A204.1 (cell line): ENCODE data around the gene KRT6B.

Experiments used
- FAIRE-seq: peaks from 2 replicates; lab custom pipeline; 2012; peaks lifted over from hg19 to GRCh38; lab: Jason Lieb, UNC

KRT6B gene

DNA sequence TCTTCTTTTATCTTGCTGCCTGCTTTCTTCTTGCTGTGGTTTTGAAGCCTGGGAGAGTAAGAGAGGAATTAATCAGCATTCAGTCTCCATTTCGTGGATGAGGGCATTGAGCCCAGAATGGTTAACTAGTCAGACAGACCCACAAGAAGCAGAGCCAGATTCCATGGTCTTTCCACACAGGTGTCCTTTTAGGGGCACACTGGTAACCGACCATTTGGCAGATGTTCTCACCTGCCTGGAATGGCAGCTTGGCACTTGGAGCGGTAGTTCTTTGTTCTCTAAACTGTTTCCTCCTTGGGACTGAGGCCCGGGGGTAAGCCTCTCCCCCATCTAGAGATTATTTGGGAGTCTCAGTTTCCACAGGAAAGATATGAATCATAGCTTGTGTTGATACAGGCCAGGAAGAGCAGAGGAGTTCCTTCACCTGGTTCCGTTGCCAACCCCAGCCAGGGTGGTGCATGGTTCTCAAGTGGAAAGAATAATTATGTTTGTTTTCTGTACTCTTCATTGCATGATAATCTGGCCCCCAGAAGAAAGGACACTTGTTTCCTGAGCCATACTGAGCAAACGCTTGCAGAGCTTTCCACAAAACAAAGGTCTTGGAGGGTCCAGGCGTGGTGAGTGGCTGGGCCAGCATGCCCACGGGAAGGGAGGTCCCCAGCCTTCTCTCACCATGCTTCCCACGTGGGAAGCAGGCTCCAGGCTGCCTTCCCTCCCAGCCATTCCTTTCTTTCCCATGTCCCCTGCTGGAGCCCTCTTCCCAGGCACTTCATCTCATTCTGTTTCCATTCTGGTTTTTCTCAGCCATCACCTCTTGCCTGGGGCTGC lies 15.7 kb downstream of the KRT6B start:
- FAIRE-seq, result no peak

DNA sequence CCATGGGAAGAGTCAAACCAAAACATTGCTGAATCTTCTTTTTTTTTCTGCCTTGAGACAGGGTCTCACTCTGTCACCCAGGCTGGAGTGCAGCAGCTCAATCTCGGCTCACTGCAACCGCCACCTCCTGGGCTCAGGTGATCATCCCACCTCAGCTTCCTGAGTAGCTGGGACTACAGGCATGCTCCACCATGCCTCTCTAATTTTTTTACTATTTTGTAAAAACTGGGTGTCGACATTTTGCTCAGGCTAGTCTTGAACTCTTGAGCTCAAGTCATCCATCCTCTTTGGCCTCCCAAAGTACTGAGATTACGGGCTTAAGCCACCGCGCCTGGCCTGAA lies 16.3 kb downstream of the KRT6B start:
- no peak for FAIRE-seq

DNA sequence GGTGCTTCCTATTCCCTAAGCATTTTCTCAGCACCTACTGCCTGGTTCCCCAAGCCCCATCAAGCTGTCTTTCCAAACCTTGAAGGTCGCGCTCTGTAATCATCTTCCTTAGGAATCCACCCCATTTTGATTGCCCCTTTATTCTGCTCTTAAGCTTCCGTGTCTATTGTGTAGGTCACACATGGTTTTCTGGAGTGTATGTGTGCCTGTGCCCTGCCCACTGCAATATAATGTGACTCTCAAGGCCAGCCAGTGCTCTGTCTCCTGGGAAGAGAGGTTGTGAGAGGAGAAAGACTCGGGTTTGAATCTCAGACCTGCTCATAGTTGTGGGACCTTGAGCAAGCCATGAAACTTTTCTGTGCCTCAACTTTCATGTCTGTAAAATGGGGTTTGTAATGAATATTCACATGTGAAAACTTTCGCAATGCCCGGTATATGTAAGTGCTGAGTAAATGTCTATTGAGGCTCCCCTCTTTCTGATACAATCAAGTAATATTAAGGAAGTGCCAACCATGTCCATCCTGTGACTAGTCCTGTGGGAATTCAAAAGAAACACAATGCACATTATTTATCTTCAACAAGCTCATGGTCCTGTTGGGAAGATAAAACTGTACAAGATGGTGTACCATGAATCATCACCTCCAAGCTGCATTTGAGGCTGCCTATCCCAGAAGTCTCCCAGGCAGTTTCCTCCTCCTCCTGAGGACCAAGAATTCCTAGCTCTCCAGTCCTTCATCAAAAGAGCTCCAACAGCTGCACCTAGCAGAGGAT lies 17.0 kb downstream of the KRT6B start:
- FAIRE-seq, result no peak

DNA sequence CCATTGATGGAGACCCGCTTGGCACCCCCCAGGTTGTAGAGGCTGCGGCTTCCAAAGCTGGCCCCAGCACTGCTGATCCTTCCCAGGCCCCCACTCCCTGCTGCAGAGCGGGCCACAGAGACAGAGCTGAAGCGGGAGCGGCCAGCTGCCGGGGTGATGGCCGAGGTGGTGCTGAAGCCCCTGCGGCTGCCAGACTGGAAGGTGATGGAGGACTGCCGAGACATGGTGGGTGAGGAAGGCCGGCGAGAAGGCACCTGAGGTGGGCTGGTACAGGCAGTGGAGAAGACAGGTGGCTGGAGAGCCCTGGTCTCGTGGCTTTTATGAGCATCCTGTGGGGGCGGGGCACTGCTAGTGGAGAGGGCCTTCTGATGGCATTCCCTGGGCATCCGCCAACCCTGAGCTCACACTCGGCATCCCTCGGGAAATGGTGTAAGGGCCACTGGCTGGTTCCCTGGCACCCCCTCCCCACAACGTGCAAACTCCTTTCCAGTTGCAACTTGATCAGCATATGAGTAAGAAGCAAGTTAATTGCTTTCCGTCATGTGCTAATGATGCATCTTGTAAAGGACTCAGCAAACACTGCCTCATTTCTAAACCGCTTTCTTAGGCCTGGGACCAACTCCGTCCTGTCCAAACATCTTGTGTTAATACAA lies 17.7 kb downstream of the KRT6B start, which contains the start of gene KRT75:
KRT75 (minus strand) TSS at position 291 of the 653 bp plus-strand sequence; CDS start at position 224, 67 bp downstream.
- no peak for FAIRE-seq

DNA sequence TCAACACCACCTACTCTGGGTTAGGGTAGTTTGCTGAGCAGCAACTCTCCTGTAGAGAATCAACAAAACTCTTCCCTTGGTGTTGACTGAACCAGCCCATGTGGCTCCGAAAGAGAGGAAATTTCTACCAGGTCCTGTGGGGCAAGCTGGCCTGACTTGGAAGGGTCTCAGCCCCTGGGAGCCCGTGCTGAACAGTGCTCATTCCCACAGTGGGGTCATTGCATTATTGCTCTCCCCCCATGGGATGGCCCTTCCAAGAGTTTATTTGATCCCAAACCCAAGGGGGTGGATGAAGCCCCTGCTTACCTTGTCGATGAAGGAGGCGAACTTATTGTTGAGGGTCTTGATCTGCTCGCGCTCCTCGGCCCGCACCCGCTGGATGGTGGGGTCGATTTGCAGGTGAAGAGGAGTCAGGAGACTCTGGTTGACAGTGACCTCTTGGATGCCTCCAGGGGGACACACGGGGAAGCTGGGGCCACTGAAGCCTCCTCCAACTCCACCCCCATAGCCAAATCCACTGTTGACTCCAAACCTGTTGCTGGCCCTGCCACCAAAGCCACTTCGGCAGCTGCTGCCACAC lies 18.4 kb downstream of the KRT6B start:
- no peak for FAIRE-seq

DNA sequence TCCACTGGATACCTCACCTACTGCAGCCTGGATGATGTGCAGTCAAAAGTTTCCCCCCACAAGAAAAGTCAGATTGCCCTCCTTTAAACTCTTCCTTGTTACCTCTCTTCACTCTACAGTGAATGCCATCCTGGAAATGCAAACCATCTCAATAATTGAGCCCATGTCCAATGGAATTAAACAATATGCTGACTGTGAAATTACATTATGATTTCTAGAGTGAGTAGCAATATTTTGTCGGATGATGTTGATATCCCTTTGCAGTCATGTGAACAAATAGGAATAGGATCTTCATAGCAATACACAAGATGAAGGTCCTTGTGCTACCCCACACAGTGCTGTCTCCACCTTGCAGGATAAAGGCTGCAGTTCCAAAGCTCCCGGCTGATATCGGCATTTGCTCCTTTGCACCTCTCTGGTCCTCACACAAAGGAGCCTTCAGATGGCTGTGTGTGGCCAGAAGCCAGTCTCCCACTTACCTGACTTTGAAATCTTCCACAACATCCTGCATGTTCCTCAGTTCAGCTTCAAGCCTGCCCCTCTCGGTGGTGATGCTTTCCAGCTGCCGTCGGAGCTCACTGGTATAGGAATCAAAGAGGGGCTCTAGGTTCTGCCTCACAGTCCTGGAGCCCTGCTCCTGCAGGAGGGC lies 19.3 kb downstream of the KRT6B start:
- no peak for FAIRE-seq

DNA sequence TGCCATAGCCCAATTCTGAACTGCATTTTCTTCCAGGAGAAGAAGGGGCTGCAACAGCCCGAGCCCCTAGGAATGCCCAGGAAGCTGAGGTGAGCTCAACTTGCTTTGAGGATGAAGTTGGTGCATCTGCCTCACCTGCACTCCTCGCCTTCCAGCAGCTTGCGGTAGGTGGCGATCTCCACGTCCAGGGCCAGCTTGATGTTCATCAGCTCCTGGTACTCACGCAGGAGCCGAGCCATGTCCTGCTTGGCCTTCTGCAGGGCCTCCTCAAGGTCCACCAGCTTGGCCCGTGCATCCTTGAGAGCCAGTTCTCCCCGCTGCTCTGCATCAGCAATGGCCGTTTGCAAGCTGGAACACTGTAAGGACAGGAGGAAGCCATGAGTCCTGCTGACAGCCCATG lies 23.8 kb downstream of the KRT6B start:
- FAIRE-seq, result no peak

DNA sequence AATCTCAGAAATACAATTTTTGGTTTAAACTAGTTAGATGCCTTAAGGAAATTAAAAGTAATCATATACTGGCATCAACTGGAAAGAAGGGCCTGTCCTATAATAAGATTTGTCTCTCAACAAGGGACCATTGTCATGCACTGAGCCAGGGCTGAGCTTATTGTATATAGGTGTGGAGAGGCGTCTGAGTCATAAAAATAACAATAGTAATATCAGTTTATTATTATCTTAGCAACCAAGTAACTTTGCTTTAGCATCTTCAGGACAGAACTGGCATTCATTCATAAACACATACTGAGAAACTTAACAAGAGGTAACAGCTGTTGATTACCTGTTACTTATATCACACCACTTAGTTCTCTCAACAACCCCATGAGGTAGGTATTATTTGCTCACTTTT lies 24.9 kb downstream of the KRT6B start:
- no peak for FAIRE-seq

DNA sequence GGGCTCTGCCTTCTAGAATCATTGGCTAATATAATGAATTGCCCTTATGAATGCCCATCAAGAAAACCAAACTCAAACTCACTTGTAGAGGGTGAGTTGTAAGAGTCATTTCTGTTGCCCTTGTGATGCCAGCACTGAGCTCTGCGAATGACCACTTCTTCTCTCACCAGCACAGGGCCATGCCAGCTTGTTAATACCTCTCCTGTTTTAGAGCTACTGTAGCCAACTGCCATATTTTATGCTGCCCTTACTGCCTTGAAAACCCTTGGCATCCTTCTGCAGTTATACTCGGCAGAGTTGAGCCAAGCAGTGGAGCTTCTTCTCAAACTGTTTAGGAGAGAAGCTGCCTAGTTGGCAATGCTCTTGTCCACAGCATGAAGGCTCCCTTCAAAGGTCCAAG lies 25.9 kb downstream of the KRT6B start:
- FAIRE-seq, result no peak

DNA sequence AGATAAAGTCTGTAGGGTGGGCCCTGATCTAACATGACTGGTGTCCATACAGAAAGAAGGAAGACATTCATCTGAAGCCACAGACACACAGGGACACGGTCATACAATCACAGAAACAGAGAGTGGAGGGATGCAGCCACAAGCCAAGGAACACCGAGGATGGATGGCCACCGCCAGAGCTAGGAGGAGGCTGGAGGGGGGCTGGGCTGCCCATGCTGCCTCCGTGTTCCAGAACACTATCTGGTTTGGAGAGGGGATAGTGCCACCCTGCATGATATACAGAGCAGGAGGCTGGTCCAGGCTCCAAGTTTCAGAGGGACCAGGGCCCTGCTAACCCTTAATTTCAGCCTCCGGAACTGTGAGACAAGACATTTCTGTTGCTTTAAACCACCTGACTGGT lies 26.5 kb downstream of the KRT6B start:
- FAIRE-seq, result no peak

DNA sequence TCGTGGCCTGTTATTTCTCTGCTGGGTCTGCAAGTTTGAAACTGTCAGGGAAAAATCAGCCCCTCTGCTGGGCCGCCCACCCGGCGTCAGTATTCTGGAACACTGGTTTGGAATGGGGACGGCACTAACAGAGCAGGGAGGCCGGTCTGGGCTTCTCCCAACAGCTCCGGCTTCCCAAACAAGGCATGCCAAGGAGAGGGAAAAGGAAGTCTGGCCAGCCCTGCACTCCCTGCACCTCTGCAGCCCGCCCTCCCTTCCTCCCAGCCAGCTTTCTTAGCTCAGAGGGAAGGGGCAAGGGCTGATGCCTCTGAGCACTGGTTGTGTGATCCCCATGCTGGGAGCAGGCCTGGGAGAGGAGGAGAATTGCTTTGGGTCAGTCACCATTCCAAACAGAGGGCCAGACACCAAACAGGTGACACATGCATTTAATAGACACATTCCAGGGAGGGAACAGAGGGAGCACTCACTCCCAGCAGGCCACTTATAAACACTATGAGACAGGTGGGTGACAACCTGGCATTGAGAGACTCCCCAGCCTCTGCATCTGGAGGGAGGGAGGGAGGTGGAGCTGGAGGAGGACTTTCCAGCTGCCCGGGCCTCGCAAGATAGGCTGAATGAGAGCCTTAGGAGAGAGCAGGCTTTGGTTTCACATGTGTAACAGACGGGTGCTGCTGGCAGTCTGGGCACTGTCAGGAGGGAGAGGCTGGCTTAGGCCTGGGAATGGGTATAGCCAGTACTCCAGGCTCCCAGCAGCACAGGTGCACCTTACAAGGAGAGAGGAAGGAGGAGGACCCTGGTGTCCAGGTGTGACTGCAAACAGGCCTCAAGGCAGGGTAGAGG lies 28.1 kb downstream of the KRT6B start:
- FAIRE-seq, result no peak

DNA sequence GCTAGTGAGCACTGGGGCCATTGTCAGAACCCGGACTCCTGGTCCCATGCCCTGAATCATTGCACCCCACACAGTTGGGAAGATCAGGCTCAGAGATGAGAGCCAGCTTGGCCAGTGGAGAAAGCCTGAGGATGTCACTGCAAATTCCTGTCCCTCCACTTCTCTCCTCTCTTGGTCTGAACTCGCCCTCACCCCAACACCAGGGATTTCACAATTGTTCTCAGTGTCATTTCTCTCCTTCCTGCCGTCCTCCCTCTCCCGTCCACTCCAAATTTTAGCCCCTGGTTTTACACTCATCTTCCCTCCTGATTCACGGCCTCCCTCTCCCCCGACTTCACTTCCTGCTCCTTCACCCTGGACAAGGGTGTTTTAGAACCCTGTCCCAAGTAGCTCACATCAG lies 28.9 kb downstream of the KRT6B start:
- no peak for FAIRE-seq

DNA sequence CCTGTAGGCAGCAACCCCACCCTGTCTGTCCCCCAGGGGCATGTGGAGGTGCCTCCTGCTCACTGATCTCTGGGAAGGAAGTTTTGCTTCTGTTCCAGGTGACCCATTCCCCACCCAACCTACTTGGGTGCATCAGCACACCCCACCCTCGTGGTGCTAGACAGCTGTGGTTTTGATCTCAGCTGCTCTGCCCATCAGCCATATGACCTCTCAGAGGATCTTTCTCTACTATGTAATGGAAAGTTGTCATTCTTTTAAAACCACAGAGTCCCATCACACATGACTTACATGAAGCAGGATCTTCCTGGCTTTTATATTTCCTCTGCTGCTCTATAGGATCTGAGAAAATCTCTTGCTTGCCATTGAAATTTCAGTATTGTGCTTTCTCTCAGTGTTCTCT lies 32.3 kb downstream of the KRT6B start:
- no peak for FAIRE-seq

DNA sequence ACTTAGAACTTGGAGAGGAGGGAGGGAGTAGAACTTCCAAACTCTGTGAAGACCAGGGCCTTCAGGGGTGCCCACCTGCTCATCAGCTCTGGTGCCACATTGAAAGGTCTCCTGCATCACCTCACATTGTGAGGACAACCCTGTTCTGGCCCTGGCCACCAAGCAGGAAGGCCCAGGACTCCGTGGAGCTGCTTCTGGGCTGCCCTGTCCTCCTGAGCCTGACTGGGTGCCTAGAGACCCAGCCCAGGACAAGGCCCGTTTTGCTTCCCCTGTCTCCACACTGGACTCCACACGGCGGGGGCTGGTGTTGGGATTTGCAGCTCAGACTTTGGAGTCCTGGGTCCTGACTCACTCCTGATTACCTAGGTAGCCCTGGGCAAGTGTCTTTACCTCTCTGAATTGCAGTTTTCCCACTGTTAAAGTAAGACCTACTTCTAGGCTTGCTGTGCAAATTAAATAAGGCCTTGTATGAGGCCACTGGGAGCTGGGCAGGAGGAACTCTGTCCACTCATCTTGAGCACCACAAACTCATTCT lies 33.3 kb downstream of the KRT6B start:
- FAIRE-seq, result no peak

DNA sequence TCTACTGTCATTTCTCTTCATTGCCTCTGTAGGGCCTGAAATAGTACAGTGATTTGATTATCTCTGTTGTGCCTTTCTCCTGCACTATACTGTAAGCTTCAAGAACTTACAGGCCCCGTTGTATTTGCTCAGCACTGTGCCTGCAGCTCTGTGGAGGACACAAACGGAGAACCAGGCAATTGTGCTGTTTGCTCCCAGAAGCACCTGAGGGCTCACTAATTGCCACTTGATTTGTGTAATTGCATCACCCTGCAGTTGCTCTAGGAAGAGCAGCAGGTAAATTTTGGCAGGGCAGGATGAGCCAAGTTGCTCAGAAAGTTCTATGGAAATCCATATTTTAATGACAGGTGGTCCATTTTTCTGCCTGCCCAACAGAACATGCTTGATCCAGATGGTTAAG lies 34.2 kb downstream of the KRT6B start:
- no peak for FAIRE-seq

DNA sequence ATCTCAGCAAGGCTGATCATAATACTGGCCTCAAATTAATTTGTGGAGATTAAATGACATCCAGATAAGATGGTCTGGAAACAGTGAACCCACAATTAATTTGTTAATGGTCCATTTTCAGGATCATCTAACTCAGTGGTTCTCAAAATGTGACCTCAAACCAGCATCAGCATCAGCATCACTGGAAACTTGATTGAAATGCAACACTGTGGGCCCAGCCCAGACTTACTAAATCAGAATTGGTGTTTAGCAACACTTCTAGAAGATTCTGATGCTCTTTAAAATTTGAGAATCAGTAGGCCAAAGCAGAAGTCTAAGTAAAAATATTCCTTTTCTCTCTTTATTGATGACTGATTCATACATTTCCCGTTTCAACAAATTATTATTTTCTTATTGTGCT lies 35.2 kb downstream of the KRT6B start:
- no peak for FAIRE-seq

DNA sequence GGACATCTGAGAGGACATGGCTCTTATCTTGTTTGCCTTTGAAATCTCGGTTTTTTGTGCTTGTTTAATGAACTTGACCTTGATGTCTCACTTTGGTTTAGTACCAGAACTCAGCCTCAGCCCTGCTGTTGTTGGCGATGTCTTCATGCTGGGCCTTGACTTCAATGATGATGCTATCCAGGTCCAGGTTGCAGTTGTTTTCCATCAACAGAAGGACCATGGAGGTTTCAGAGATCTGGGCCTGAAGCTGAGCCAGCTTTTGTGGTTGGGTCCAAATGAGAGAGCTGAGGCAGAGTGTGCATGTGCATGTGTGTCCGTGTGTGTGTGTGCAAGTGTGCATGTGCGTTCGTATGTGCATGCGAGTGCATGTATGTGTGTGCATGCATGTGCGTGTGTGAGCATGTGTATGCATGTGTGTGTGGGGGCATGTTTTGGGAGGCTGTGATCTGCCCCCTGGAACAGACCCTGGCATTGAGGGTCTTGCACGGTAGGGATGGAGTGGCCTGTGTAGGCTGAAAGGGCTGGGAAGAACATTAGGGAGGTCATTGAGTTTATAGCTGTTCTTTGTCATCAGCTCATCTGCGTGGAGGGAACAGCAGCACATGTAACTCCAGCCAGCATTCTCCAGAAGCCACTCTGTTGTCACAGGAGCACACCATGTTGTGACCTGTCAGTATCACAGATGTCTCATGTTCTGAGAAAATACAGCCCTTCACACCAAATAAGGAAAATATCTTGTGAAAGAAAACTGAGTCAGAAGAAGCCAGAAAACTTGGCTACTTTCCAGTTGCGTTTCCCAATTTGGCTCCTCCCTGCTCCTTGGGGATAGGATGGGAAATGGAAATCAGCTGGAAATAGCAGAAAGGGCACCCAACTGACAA lies 35.8 kb downstream of the KRT6B start:
- no peak for FAIRE-seq

DNA sequence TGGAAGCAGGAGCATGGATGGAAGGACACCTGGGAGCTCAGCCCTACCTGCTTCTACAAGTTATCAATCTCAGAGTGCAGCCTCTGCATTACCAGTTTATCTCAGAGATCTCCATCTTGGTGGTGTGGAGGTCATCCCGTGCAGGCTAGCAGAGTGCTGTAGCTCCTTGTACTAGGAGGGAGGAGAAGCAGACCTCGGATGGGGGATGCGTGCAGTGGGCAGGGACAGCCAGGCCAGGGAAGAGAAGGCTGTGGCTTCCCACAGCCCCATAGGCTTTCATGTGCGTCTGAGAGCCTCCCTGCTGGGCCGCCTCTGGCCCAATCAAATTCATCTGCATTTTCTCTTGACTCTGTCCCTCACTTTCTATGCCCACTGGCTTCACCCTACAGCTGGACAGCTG lies 37.0 kb downstream of the KRT6B start:
- no peak for FAIRE-seq

DNA sequence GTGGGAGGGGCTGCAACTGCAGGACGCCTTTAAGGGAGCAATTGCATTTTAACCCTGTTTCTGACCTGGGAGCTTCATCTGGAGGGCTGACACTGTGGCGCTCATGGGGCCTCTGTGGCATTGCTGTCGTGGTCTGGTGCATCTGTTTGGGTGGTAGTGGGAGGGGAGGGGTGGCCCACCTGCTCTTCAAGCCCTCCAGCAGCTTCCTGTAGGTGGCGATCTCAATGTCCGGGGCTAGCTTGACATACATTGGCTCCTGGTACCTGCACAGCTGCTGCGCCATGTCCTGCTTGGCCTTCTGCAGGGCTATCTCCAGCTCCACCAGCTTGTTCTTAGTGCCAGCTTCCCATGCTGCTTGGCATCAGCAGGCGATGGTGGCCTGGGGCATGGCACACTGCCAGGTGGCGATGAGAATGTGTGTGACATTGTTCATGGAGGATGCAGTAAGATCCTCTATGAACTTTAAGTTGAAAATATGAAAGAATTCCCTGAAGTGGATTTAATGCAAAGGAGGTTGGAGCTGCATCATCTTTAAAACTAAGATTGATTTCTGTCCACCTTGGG lies 38.1 kb downstream of the KRT6B start:
- FAIRE-seq, result no peak

DNA sequence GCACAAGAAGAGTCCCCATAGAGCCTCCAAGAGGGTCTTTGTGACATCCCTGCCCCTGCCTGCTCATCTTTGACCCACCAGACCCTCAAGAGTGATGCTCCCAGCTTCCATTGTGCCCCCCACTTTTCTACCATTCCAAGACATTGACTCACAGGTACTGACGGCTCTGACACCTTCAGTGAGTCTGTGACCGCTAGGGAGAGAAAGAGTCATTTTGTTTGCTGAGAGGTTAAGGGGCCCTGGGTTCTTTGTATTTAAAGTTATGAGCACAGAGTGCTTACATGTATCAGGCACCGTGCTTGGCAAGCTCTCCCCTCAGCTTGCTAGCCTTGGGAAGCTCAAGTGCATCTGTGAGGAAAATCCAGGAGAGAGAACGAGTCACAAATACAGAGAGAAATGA lies 38.7 kb downstream of the KRT6B start:
- no peak for FAIRE-seq
